Activated CD8-positive, alpha-beta T cell treated with anti-CD3 and anti-CD28 coated beads, Interleukin-2, amount 10 ng/mL, durations not matched to agents 7 days and 5 days (primary cell): ENCODE measurements around the gene DUSP22. TPM values are rescaled to one million over a fixed set of nuclear protein-coding genes. Genes with fewer than 3 reads are reported as not detected.
"Not testable (repeated sequence)": the region's sequence is repeated elsewhere in the genome, so short reads cannot be mapped to it uniquely, and the experiment has no call there.

Experiments
- ATAC-seq: fragments of 150-1000 bp; cut with Tn5 transposase; one replicate; pipeline ENCODE4 v1.10.0; 2021; ENCODE audit warnings: moderate library complexity
- CTCF ChIA-PET: fragments of 350-600 bp; sonication (Branson Sonifier 250); formaldehyde crosslinking; loops from one replicate; lab custom pipeline; 2021; ENCODE audit warnings: antibody characterized with exemption; lab: Charles Lee
- POLR2A ChIA-PET: fragments of 350-600 bp; sonication (Branson Sonifier 250); formaldehyde crosslinking; loops from one replicate; lab custom pipeline; 2021; ENCODE audit warnings: antibody characterized with exemption; lab: Charles Lee
- DNase-seq: peaks from one replicate; pipeline ENCODE4 v3.0.0-alpha.2; 2020
- H3K27ac Mint-ChIP-seq: one replicate; pipeline ENCODE4 v1.8.0; 2021; ENCODE audit warnings: mild to moderate bottlenecking, mixed read lengths
- H3K27me3 Mint-ChIP-seq: one replicate; pipeline ENCODE4 v1.8.0; 2021; ENCODE audit warnings: low read depth, mixed read lengths
- H3K36me3 Mint-ChIP-seq: one replicate; pipeline ENCODE4 v1.8.0; 2021; ENCODE audit warnings: low read depth, mixed read lengths
- H3K4me1 Mint-ChIP-seq: one replicate; pipeline ENCODE4 v1.8.0; 2021; ENCODE audit warnings: low read depth, mixed read lengths
- H3K4me3 Mint-ChIP-seq: one replicate; pipeline ENCODE4 v1.8.0; 2021; ENCODE audit warnings: mild to moderate bottlenecking, mixed read lengths
- H3K9me3 Mint-ChIP-seq: one replicate; pipeline ENCODE4 v1.8.0; 2022; ENCODE audit warnings: mixed read lengths; ENCODE audit not compliant: insufficient read depth
- total RNA-seq, 2 experiments: library from RNA; stranded (reverse); gene quantifications; one replicate each; pipeline ENCODE4 v1.2.3, GENCODE V29; 2021

The DUSP22 gene
- total RNA-seq, 2 experiments from 2014 or later, result 32.6 to 33.2 TPM

GRCh38 chr6:280775-281468 lies 11.4 kb upstream of the DUSP22 start:
- H3K27ac Mint-ChIP-seq, result no peak overlapping the region
- ChIA-PET POLR2A (no interaction called here), CTCF (no interaction called here)
- no peaks in the 10 kb centered on the region for H3K9me3 Mint-ChIP-seq
- no peak for DNase-seq
- ATAC-seq, result no peak
- H3K4me3 Mint-ChIP-seq, result no peak overlapping the region
- H3K36me3 Mint-ChIP-seq, result peaks cover 3% of the 10 kb centered on the region
- no peaks in the 10 kb centered on the region for H3K27me3 Mint-ChIP-seq
- H3K4me1 Mint-ChIP-seq, result peaks cover 20% of the 10 kb centered on the region

GRCh38 chr6:281469-282103 lies 10.7 kb upstream of the DUSP22 start:
- no peak for ATAC-seq
- peaks cover 22% of the 10 kb centered on the region for H3K4me1 Mint-ChIP-seq

GRCh38 chr6:282177-282866 lies 10.0 kb upstream of the DUSP22 start:
- ChIA-PET POLR2A (no interaction called here), CTCF (no interaction called here)
- Mint-ChIP-seq H3K4me3 (no peak overlapping the region), H3K9me3 (no peaks in the 10 kb centered on the region), H3K27ac (no peak overlapping the region), H3K4me1 (peaks cover 29% of the 10 kb centered on the region), H3K27me3 (no peaks in the 10 kb centered on the region), H3K36me3 (peaks cover 3% of the 10 kb centered on the region)
- ATAC-seq, result no peak
- no peak for DNase-seq

More at GRCh38 chr6:281469-282103, 10.7 kb upstream of the DUSP22 start:
- ChIA-PET POLR2A (no interaction called here), CTCF (no interaction called here)
- H3K27ac Mint-ChIP-seq, result no peak overlapping the region
- no peaks in the 10 kb centered on the region for H3K27me3 Mint-ChIP-seq
- no peak for DNase-seq
- peaks cover 3% of the 10 kb centered on the region for H3K36me3 Mint-ChIP-seq
- H3K9me3 Mint-ChIP-seq, result no peaks in the 10 kb centered on the region
- H3K4me3 Mint-ChIP-seq, result no peak overlapping the region

DNA sequence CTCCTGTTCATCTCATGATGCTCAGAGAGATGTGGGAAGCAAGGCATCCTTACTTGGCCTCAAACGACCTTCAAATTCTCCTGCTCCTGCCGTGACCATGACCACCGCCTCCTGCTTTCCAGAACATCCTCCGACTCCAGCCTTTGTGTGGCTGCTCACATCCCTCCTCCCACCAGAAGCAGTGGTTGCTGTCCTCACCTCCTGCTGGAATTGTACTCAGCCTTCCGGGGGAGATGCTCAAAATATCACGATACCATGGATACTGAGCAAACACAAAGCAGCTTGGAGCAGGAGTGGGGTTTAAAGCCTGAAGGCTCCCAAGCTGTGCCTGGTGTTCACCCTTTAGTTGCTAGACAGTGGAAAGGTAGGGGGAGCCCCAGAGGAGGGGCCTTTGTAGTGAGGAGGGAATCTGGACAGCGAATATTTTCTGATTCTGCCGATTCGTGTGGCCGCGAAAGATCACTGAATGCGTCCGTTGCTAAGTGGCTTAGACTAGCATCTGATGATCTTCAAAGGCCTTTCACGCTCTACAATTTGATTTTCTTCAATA lies 9.3 kb upstream of the DUSP22 start:
- H3K27ac Mint-ChIP-seq, result no peak overlapping the region
- peaks cover 3% of the 10 kb centered on the region for H3K36me3 Mint-ChIP-seq
- peaks cover 33% of the 10 kb centered on the region for H3K4me1 Mint-ChIP-seq
- no peak for ATAC-seq
- H3K4me3 Mint-ChIP-seq, result no peak overlapping the region
- CTCF ChIA-PET, result interaction anchor here (1.7 kb wide), 1 partner anchor 55 kb away, joined by 3 read pairs; no protein-coding TSS in a partner anchor
- no peak for DNase-seq
- POLR2A ChIA-PET, result no interaction called here
- no peaks in the 10 kb centered on the region for H3K9me3 Mint-ChIP-seq
- H3K27me3 Mint-ChIP-seq, result no peaks in the 10 kb centered on the region

DNA sequence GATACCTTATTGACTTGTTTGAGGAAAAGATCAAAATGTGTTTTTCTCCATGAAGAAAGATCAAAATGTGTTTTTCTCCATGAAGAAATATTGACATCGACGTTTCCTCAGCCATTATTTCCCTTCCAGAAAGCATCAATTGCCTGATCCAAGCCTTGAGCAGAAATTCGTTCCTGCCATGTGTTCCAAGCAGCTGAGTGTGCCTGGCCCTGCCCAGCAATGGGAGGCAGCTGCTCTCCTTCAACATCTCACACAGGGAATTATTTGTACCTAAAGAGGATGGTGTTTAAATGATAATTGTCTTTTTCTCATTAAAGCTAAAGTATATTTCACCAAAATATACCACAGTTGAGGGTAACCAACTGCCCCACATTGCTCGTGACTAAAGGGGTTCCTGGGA lies 7.8 kb upstream of the DUSP22 start:
- CTCF ChIA-PET, result interaction anchor here (1.2 to 1.7 kb wide), 3 partner anchors 26 to 67 kb away, joined by 3 to 10 read pairs (median 5); no protein-coding TSS in a partner anchor
- peaks cover 11% of the 10 kb centered on the region for H3K36me3 Mint-ChIP-seq
- DNase-seq (no peak), ATAC-seq (no peak)
- H3K27me3 Mint-ChIP-seq, result no peaks in the 10 kb centered on the region
- H3K27ac Mint-ChIP-seq, result peak overlapping the region; percentile 64
- no peaks in the 10 kb centered on the region for H3K9me3 Mint-ChIP-seq
- no peak overlapping the region for H3K4me3 Mint-ChIP-seq
- POLR2A ChIA-PET, result interaction anchor here (1.0 to 1.1 kb wide), 2 partner anchors 25 to 52 kb away, joined by 3 to 4 read pairs; no protein-coding TSS in a partner anchor
- H3K4me1 Mint-ChIP-seq, result peaks cover 46% of the 10 kb centered on the region

DNA sequence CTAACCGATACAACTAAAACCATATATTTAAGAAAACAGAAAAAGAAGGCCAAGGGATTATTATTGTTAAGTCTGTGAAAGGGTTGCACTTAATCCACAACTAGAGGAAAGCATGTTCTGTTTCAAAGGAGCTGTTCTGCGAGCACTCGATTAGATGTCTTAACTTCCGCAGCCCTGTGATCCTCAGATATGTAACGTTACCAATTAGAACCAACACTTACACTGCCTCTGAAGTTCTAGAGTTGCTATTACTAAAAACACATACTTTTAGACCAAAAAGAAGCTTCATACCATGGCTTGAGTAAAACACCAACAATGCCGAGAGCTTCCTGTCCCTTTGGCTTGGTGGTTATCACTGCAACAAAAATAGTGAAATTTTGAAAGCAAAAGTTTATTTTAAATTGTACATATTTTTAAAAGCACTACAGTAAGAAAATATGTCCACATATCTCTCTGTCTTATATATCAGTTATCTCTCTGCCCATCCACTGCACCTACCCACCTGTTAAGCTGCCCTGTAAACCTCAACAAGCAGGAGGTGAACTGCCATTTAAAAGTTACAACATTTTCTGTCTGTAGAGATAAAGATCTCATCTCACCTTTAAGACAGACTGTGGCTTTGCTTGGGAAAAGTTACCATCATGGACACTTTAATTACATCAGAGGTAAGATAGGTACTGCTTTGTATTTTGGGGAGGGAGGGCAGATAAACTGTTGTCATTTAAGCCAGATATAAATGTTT lies 7.1 kb upstream of the DUSP22 start:
- Mint-ChIP-seq H3K27ac (peak overlapping the region; percentile 53), H3K27me3 (no peaks in the 10 kb centered on the region), H3K4me1 (peaks cover 50% of the 10 kb centered on the region), H3K36me3 (peaks cover 11% of the 10 kb centered on the region), H3K4me3 (no peak overlapping the region), H3K9me3 (no peaks in the 10 kb centered on the region)
- ChIA-PET POLR2A (interaction anchor here (1.0 to 1.4 kb wide), 6 partner anchors 8 to 61 kb away, joined by 3 to 4 read pairs (median 4); no protein-coding TSS in a partner anchor), CTCF (interaction anchor here (1.1 to 1.6 kb wide), 4 partner anchors 11 to 68 kb away, joined by 3 to 10 read pairs (median 4); no protein-coding TSS in a partner anchor)
- peak; percentile 59 for ATAC-seq
- DNase-seq, result no peak

DNA sequence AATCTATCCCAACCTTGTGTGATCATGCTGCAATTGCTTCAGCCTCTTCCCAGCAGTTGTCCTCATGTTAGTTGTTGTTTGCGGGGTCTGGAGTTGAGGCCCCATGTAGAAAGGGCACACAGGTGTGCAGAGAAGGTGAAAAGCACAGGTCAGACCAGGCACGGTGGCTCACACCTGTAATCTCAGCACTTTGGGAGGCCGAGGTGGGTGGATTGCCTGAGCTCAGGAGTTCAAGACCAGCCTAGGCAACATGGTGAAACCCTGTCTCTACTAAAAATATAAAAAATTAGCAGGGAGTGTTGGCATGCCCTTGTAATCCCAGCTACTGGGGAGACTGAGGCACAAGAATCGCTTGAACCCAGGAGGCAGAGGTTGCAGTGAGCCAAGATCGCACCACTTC lies 6.4 kb upstream of the DUSP22 start:
- not testable (repeated sequence) for DNase-seq, H3K4me3 Mint-ChIP-seq, ATAC-seq, H3K27ac Mint-ChIP-seq, H3K9me3 Mint-ChIP-seq, H3K27me3 Mint-ChIP-seq
- CTCF ChIA-PET, result interaction anchor here (1.1 to 1.5 kb wide), 6 partner anchors 10 to 54 kb away, joined by 3 to 6 read pairs (median 4); no protein-coding TSS in a partner anchor
- Mint-ChIP-seq H3K36me3 (peaks cover 11% of the 10 kb centered on the region), H3K4me1 (peaks cover 55% of the 10 kb centered on the region)
- POLR2A ChIA-PET, result interaction anchor here (0.6 to 1.4 kb wide), 6 partner anchors 8 to 213 kb away, joined by 3 to 4 read pairs (median 3); no protein-coding TSS in a partner anchor

- H3K36me3 Mint-ChIP-seq, result peaks cover 16% of the 10 kb centered on the region
- peaks cover 61% of the 10 kb centered on the region for H3K4me1 Mint-ChIP-seq
- H3K9me3 Mint-ChIP-seq, result no peaks in the 10 kb centered on the region
- DNase-seq (no peak), ATAC-seq (no peak)
- H3K4me3 Mint-ChIP-seq, result no peak overlapping the region
- ChIA-PET POLR2A (interaction anchor here (1.0 kb wide), 1 partner anchor 8 kb away, joined by 3 read pairs; no protein-coding TSS in a partner anchor), CTCF (interaction anchor here (1.0 to 1.5 kb wide), 5 partner anchors 26 to 98 kb away, joined by 3 to 6 read pairs (median 4); no protein-coding TSS in a partner anchor)
- no peaks in the 10 kb centered on the region for H3K27me3 Mint-ChIP-seq
- no peak overlapping the region for H3K27ac Mint-ChIP-seq
Measured at GRCh38 chr6:286681-287488, 5.4 kb upstream of the DUSP22 start.

GRCh38 chr6:287489-287860 lies 4.8 kb upstream of the DUSP22 start:
- no peak for ATAC-seq
- DNase-seq, result no peak
- peaks cover 14% of the 10 kb centered on the region for H3K36me3 Mint-ChIP-seq
- no peaks in the 10 kb centered on the region for H3K9me3 Mint-ChIP-seq
- ChIA-PET POLR2A (interaction anchor here (1.0 kb wide), 1 partner anchor 9 kb away, joined by 3 read pairs; no protein-coding TSS in a partner anchor), CTCF (interaction anchor here (1.0 to 1.5 kb wide), 3 partner anchors 26 to 99 kb away, joined by 4 to 6 read pairs (median 5); no protein-coding TSS in a partner anchor)
- no peaks in the 10 kb centered on the region for H3K27me3 Mint-ChIP-seq
- H3K27ac Mint-ChIP-seq, result no peak overlapping the region
- peaks cover 61% of the 10 kb centered on the region for H3K4me1 Mint-ChIP-seq
- H3K4me3 Mint-ChIP-seq, result no peak overlapping the region

DNA sequence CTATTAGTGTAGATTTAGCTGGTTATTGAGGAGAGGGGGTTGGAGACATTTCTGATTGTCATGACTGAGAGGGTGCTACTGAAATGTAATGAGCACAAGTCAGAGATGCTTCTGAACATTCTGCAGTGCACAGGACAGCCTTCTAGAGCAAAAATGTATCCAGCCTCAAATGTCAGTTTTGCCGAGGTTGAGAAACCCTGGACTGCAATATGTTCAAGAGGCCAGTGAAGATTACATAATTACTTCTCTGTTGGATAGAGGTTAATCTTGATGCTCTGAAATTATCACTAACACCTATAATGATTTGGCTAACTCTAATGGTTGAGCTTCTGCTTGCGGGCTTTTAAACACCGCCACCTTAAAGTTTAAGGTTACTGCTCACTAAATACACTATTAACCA lies 3.4 kb upstream of the DUSP22 start:
- Mint-ChIP-seq H3K4me3 (no peak overlapping the region), H3K36me3 (peaks cover 20% of the 10 kb centered on the region), H3K27ac (no peak overlapping the region), H3K9me3 (no peaks in the 10 kb centered on the region), H3K27me3 (no peaks in the 10 kb centered on the region), H3K4me1 (peaks cover 65% of the 10 kb centered on the region)
- ChIA-PET CTCF (interaction anchor here (0.9 to 3.0 kb wide), 3 partner anchors 17 to 58 kb away, joined by 3 to 9 read pairs (median 4); no protein-coding TSS in a partner anchor), POLR2A (no interaction called here)
- DNase-seq (no peak), ATAC-seq (no peak)
